Stimulated activated CD4-positive, alpha-beta T cell treated with anti-CD3 and anti-CD28 coated beads, TNF-alpha, amount 100 ng/mL, for 4 hours (primary cell): Measurements from ENCODE around the gene DTNBP1.
"Not testable (repeated sequence)": the region's sequence is repeated elsewhere in the genome, so short reads cannot be mapped to it uniquely, and the experiment has no call there.

Source experiments
- DNase-seq, 3 experiments: peaks; one replicate each; pipeline ENCODE4 v3.0.0-alpha.2; 2020; ENCODE audit warnings: low read depth in 3 of 3

Gene DTNBP1

GRCh38 chr6:15556711-15557110 lies 106.1 kb downstream of the DTNBP1 start:
- DNase-seq = no peak

DNA sequence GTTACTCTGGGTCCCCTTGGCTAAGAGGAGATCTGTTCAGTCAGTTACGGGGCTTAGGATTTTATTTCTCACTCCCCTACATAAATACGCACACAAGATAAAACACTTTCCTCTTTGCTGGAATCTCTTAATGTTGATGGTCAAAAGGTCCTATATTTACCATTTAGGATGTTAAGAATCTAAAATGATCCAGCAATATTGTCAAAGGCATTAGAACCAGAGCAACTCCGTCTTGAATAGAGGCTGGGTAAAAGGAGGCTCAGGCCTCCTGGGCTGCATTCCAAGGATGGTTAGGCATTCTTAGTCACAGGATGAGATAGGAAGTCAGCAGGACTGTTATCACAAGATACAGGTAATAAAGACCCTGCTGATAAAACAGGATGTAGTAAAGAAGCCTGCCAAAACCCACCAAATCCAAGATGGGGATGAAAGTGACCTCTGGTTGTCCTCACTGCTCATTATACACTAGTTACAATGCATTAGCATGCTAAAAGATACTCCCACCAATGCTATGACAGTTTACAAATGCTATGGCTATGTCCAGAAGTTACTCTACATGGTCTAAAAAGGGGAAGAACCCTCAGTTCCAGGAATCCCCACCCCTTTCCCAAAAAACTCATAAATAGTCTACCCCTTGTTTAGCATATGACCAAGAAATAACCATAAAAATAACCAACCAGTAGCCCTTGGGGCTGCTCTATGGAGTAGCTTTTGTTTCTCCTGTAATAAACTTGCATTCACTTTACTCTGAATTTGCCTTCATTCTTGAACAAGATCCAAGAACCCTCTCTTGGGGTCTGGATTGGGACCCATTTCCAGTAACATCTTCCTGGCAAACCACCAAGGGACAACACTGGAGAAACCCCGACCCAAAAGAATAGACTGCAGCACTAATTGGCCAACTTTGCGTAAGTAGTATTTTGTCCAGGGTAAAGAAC lies 107.5 kb downstream of the DTNBP1 start:
- no peak for DNase-seq

GRCh38 chr6:15554728-15555100 lies 108.1 kb downstream of the DTNBP1 start:
- DNase-seq = no peak

DNA sequence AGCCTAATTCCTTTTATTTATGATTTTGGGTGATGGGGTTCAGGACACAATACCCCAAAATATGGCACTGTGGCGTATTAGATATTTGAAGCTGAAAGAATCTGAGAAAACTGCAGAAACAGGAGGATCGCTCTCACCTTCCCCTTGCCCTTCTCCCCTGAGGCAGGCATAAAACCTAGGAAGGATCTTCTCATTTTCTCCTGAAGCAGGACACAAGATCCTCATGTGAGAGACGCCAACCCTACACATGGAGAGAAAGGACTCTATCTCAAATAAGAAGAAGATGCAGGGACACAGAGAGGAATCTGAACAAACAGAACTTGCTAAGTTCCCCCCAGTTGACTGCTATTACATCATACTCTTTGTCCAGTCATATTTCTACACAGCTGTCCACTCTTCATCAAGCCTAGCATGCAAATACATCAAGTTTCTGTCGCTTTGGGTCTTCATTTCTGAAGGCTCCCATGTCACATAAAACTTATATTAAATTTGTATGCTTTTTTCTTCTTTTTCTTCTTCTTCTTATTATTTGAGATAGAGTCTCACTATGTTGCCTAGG lies 109.0 kb downstream of the DTNBP1 start:
- no peak for DNase-seq

GRCh38 chr6:15553031-15553430 lies 109.8 kb downstream of the DTNBP1 start:
- DNase-seq = no peak

DNA sequence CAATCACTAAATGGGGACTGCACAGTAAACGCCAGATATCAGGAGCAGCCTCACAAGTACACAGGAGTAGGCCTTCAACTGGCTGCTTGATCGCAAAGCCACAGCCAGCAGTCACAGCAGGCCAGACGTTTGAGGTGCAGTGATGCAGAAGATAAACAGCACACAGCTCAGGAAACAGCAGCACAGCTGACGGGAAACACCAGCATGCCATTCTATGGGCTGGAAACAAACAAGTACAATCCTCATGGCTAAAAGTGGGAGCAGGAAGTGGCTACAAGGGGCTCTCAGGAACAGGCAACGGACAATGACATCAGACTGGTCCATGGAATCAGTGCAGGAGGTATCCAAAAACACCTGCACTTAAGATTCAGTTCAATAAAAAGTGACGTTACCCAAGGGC lies 111.0 kb downstream of the DTNBP1 start:
- DNase-seq = no peak

DNA sequence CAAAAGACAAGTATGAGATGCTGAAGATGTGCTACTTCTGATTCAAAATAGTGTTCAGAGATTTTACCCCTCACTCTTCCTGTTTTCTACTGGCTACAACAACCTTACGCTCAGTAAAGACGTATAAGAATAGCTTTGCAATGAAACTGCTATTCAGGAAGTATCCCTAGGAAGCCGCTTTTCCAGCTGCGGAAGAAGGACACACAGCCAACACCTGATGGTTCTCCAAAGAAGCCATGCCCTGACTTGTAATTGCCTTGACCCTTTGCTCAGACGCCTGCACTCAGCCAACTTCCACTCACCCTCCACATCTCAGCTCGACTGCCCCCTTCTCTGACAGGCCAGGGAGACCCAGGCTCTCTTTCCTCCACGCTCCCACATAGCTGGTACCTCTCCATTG lies 111.6 kb downstream of the DTNBP1 start:
- no peak for DNase-seq

DNA sequence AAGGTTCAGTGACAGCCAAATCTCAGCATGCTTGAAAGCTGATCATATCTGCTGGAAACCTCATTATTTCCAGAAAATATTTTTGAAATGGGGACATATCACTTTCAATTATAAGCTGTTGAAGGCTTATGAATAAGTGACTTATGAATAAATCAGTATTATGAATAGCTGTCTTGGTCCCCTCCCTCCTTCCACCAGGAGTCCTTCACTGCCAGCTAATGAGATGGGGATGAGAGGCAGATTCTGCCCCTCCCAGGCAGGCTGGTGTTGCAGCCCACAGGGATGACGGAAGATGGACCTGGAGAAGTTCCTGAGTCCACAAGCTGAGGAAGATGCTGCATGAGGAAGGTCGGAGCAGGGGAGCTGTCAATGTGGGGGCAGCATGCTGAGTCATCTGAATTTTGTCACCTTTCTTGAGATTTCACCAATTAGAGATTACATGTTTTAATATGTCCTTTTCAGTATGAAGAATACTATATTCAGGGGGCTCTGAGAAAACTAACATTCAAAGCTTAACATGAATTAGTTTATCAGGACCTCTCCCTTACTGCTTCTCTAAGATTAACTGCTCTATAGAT lies 112.2 kb downstream of the DTNBP1 start:
- DNase-seq = no peak

- DNase-seq = no peak
These were observed 113.5 kb downstream of the DTNBP1 start for GRCh38 chr6:15549371-15549770.

GRCh38 chr6:15547400-15547799 lies 115.4 kb downstream of the DTNBP1 start:
- DNase-seq = no peak

GRCh38 chr6:15546591-15546990 lies 116.2 kb downstream of the DTNBP1 start:
- no peak for DNase-seq

DNA sequence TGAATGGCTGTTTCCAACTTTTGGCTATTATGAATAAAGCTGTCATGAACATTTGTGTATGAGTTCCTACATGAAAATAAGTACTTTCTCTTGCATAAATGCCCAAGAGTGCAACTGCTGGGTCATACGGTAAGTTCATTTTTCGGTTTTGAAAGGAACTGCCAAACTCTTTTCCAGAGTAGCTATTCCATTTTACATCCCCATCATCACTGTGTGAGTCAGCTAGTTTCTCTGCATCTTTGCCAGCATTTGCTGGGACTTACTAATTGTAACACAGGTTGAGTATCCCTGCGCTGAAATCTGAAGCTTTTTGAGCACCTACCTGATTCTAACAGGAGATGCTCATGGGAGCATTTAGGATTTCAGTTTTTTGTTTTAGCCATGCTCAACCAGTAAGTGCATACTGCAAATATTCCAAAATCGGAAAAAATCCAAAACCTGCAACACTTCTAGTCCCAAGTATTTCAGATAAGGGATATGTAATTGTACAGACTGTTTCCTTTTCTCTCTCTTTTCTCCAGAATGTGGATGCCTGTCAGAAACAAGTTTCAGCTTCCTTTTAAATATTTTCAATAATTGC lies 118.4 kb downstream of the DTNBP1 start:
- DNase-seq = no peak

DNA sequence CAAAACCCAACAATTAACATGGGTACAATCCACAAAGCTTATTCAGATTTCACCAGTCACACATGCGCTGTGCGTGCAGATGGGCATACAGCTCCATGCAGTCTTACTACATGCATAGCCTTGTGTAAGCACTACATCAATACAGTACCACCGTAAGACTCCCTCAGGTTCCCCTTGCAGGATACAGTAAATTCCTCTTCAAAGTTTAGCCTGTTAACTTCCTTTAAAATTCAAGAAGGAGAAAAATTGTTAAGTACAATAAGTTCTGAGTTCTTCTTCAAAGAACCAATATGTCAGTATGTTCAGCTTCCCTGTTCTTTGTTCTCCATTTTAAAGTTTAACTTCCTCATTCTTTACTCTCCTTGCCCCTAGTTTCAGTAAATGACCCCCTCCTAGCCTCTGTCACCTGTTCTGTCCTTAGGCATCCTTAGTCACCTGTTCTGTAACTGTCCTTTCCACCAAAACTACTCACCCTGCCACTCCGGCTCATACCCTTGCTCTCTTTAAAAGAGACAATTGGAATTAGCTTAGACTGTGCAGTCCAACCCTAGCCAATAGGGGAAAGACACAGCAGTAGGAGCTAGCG lies 119.4 kb downstream of the DTNBP1 start:
- DNase-seq = not testable (repeated sequence)

DNA sequence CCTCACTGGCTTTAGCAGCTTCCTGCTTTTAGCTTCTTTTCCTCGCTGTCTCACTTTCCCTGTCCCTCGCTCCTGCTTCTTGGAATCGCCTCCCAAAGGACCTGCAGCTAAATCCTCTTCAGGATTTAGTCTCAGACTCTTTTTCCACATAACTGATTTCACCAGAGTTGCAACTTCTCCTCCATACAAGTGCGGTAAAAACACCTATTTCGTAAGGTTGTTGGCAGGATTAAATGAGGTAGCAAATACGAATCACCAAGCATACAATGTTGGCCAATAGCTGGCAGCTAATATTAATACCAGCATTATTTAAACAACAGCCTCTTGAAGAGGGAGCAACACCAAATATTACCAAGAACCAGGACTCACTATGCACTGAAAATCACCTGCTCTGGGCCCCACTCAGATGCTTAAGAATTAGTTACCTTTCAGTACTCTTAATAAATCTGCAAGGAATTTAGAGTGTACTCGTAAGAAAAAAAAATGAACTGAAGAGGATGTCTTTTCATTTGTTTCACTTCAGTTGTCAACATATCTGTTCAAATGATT lies 123.0 kb downstream of the DTNBP1 start:
- no peak for DNase-seq

GRCh38 chr6:15538766-15539495 lies 123.9 kb downstream of the DTNBP1 start:
- no peak for DNase-seq

DNA sequence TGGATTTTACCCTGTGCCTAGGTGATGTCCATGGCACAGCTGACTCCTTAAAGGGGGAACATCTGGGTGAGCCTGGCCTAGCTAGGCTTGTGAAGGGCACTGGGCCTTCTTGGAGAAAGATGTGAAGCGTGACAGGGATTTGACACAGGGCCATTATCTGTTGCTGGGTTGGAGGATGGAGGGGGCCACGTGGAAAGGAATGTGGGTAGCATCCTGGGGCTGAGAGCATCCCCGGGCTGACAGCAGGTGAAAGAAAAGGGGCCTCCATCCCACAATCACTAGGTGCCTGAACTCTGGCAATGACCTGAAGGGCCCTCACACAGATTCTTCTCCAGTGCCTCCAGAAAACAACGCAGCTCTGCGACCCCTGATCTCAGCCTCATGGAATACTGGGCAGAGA lies 124.7 kb downstream of the DTNBP1 start:
- DNase-seq = no peak

GRCh38 chr6:15536198-15536955 lies 126.5 kb downstream of the DTNBP1 start:
- no peak for DNase-seq

GRCh38 chr6:15535495-15536197 lies 127.2 kb downstream of the DTNBP1 start:
- no peak for DNase-seq

DNA sequence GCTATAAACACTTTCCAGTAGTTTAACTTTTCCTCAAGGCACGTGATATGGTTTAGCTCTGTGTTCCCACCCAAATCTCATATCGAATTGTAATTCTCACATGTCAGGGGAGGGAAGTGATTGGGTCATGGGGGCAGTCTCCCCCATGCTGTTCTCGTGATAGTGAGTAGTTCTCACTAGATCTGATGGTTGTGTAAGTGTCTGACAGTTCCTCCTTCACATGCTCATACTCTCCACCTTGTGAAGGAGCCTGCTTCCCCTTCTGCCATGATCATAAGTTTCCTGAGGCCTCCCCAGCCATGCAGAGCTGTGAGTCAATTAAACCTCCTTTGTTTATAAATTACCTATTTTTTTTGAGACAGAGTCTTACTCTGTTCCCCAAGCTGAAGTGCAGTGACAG lies 127.9 kb downstream of the DTNBP1 start:
- no peak for DNase-seq
